ENCODE results near the gene CCDC85C. TPM values are rescaled to one million over a fixed set of nuclear protein-coding genes. Genes with fewer than 3 reads are reported as not detected.

The CCDC85C gene
- total RNA-seq, 1 donor from 2014 or later: 41.0 TPM

- no peak overlapping the region for H3K27ac ChIP-seq (replicated peaks)
- no peak overlapping the region for H3K4me3 ChIP-seq
- no peaks in the 10 kb centered on the region for H3K36me3 ChIP-seq
- H3K27me3 ChIP-seq (ENCODE audit: low read depth): no peaks in the 10 kb centered on the region
- peaks cover 66% of the 10 kb centered on the region for H3K4me1 ChIP-seq
- no peak for DNase-seq
- no peaks in the 10 kb centered on the region for H3K9me3 ChIP-seq (replicated peaks)
- intact Hi-C loops (cut with micrococcal nuclease): no loop called here
- TF ChIP-seq CTCF (IDR thresholded peaks at IDR 0.05; ENCODE audit: borderline replicate concordance): no peak
Observed at GRCh38 chr14:99546234-99546879, 57.6 kb downstream of the CCDC85C start.

- H3K27me3 ChIP-seq (ENCODE audit: low read depth): no peaks in the 10 kb centered on the region
- no peaks in the 10 kb centered on the region for H3K36me3 ChIP-seq
- no peak overlapping the region for H3K27ac ChIP-seq (replicated peaks)
- H3K4me1 ChIP-seq: peaks cover 66% of the 10 kb centered on the region
- intact Hi-C loops (cut with micrococcal nuclease): no loop called here
- DNase-seq: no peak
- no peaks in the 10 kb centered on the region for H3K9me3 ChIP-seq (replicated peaks)
- TF ChIP-seq CTCF (IDR thresholded peaks at IDR 0.05; ENCODE audit: borderline replicate concordance): no peak
- no peak overlapping the region for H3K4me3 ChIP-seq
Observed at GRCh38 chr14:99545586-99545985, 58.4 kb downstream of the CCDC85C start.

GRCh38 chr14:99544991-99545390 is 59.0 kb downstream of the CCDC85C start:
- TF ChIP-seq CTCF (IDR thresholded peaks at IDR 0.05; ENCODE audit: borderline replicate concordance): no peak
- Histone ChIP-seq H3K27ac (replicated peaks) (peak overlapping the region; percentile 27), H3K4me3 (no peak overlapping the region), H3K9me3 (replicated peaks) (no peaks in the 10 kb centered on the region), H3K4me1 (peaks cover 66% of the 10 kb centered on the region), H3K36me3 (no peaks in the 10 kb centered on the region), H3K27me3 (ENCODE audit: low read depth) (no peaks in the 10 kb centered on the region)
- intact Hi-C loops (cut with micrococcal nuclease): no loop called here
- no peak for DNase-seq

GRCh38 chr14:99543985-99544384 is 60.0 kb downstream of the CCDC85C start:
- no peak for TF ChIP-seq CTCF (IDR thresholded peaks at IDR 0.05; ENCODE audit: borderline replicate concordance)
- Histone ChIP-seq H3K36me3 (no peaks in the 10 kb centered on the region), H3K27me3 (ENCODE audit: low read depth) (no peaks in the 10 kb centered on the region), H3K9me3 (replicated peaks) (no peaks in the 10 kb centered on the region), H3K27ac (replicated peaks) (no peak overlapping the region), H3K4me1 (peaks cover 68% of the 10 kb centered on the region), H3K4me3 (no peak overlapping the region)
- no peak for DNase-seq
- intact Hi-C loops (cut with micrococcal nuclease): no loop called here

- H3K4me3 ChIP-seq: no peak overlapping the region
- no peaks in the 10 kb centered on the region for H3K27me3 ChIP-seq (ENCODE audit: low read depth)
- H3K36me3 ChIP-seq: no peaks in the 10 kb centered on the region
- no peak overlapping the region for H3K27ac ChIP-seq (replicated peaks)
- H3K4me1 ChIP-seq: peaks cover 74% of the 10 kb centered on the region
- TF ChIP-seq CTCF (IDR thresholded peaks at IDR 0.05; ENCODE audit: borderline replicate concordance): no peak
- DNase-seq: no peak
- H3K9me3 ChIP-seq (replicated peaks): no peaks in the 10 kb centered on the region
- intact Hi-C loops (cut with micrococcal nuclease): no loop called here
Observed at GRCh38 chr14:99543370-99543769, 60.6 kb downstream of the CCDC85C start.
